ENCODE measurements around the gene KIF19.

DNA sequence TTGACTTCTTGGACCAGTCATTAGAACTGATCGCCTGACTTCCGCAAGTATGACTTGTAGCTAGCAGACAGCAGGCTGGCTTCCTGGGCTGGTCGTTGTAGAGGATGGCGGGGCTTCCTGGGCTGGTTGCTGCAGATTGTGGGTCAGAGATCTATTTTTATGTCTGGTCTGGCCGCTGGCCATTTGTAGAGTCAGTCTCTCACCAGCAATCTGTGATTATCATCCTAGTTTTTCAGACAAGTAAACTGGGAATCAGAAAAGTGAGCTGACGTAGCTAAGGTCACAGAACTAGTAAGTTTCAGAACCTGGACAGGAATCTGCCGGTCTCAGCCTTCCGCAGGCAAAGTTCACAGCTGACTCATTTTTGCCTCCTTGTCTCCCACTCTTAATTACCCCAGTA lies 60.4 kb downstream of the KIF19 start:
- TF ChIP-seq, protein P1, sequence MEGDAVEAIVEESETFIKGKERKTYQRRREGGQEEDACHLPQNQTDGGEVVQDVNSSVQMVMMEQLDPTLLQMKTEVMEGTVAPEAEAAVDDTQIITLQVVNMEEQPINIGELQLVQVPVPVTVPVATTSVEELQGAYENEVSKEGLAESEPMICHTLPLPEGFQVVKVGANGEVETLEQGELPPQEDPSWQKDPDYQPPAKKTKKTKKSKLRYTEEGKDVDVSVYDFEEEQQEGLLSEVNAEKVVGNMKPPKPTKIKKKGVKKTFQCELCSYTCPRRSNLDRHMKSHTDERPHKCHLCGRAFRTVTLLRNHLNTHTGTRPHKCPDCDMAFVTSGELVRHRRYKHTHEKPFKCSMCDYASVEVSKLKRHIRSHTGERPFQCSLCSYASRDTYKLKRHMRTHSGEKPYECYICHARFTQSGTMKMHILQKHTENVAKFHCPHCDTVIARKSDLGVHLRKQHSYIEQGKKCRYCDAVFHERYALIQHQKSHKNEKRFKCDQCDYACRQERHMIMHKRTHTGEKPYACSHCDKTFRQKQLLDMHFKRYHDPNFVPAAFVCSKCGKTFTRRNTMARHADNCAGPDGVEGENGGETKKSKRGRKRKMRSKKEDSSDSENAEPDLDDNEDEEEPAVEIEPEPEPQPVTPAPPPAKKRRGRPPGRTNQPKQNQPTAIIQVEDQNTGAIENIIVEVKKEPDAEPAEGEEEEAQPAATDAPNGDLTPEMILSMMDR (IDR thresholded peaks at IDR 0.05) = no peak
- TF ChIP-seq POLR2A (IDR thresholded peaks at IDR 0.05) = no peak
